ENCODE measurements around the gene CD226. TPM values are rescaled to one million over a fixed set of nuclear protein-coding genes. Genes with fewer than 3 reads are reported as not detected.

The CD226 gene
- total and polyA plus RNA-seq, 2 of the 4 experiments (the other 2 are of a cell fraction): 0.29 to 1.1 TPM

GRCh38 chr18:69951182-69951581 lies 3.5 kb upstream of the CD226 start:
- H4K8ac ChIP-seq (ENCODE audit: low read depth in 2 of 2, low read length in 2 of 2): peak overlapping the region; percentile 27 to 86; a peak in 2 of 4 replicates
- no peak for TF ChIP-seq RFX5 (IDR thresholded peaks at IDR 0.05; ENCODE audit: low read depth, low read length)
- no peak for TF ChIP-seq CEBPB (IDR thresholded peaks at IDR 0.05; ENCODE audit: low read depth, low read length)
- no peak for TF ChIP-seq BHLHE40 (IDR thresholded peaks at IDR 0.05; ENCODE audit: low read depth, low read length)
- 0 out of 2 replicates have a peak overlapping the region, but pooled peaks have one; percentile 65 for H3K14ac ChIP-seq (replicated peaks; ENCODE audit: low read depth, low read length)
- peak overlapping the region; percentile 81 for H2AFZ ChIP-seq (replicated peaks; ENCODE audit: low read length, poor library complexity)
- H2AK9ac ChIP-seq (replicated peaks; ENCODE audit: low read depth, low read length, poor library complexity): no peak overlapping the region
- H3K4me3 ChIP-seq (ENCODE audit: insufficient read depth, low read depth, low read length): no peak overlapping the region
- H2AK5ac ChIP-seq (ENCODE audit: low read depth, low read length): no peak overlapping the region; the same call in 1 of the 2 replicates
- H3K27me3 ChIP-seq (ENCODE audit: control insufficient read depth, insufficient read depth, low read length): no peaks in the 10 kb centered on the region
- 0 out of 2 replicates have a peak overlapping the region, but pooled peaks have one; percentile 10 for H3K23ac ChIP-seq (ENCODE audit: low read depth, low read length)
- H3K4ac ChIP-seq (ENCODE audit: low read depth, low read length): peak overlapping the region; percentile 67; the same call in 1 of the 2 replicates
- 0 out of 2 replicates have a peak overlapping the region, but pooled peaks have one; percentile 14 for H4K91ac ChIP-seq (ENCODE audit: insufficient read depth, low read depth, low read length)
- H3K56ac ChIP-seq (ENCODE audit: extremely low read depth, insufficient read depth, low read length): peak overlapping the region; percentile 26; the same call in 1 of the 2 replicates
- H4K20me1 ChIP-seq (ENCODE audit: insufficient read depth, low read length): no peaks in the 10 kb centered on the region
- dilution Hi-C loops (cut with HindIII; ENCODE audit: low sequenced_read_pairs, unreplicated experiment): no loop called here
- H3K27ac ChIP-seq (ENCODE audit: insufficient read depth, low read length): peak overlapping the region; percentile 55; the same call in 1 of the 2 replicates
- H3K36me3 ChIP-seq (ENCODE audit: control insufficient read depth, insufficient read depth, low read length): no peaks in the 10 kb centered on the region
- peaks cover 8% of the 10 kb centered on the region for H3K4me1 ChIP-seq (ENCODE audit: control insufficient read depth, insufficient read depth, low read length)
- H3K9ac ChIP-seq (ENCODE audit: low read depth, low read length): no peak overlapping the region
- intact Hi-C loops (cut with micrococcal nuclease): no loop called here
- peak overlapping the region; percentile 69; the same call in 1 of the 2 replicates for H2BK20ac ChIP-seq (ENCODE audit: low read depth, low read length)
- in situ Hi-C loops (cut with MboI; ENCODE audit: low sequenced_read_pairs): no loop called here
- H3K4me2 ChIP-seq (ENCODE audit: low read depth, low read length): no peak overlapping the region
- no peaks in the 10 kb centered on the region for H3K79me1 ChIP-seq (ENCODE audit: low read depth in 1 of 2, low read length in 2 of 2)
- peak overlapping the region; percentile 52 for H4K5ac ChIP-seq (ENCODE audit: low read depth, low read length)
- H2BK120ac ChIP-seq (ENCODE audit: low read depth, low read length): peak overlapping the region; percentile 61
- peak overlapping the region; percentile 92 for H2BK5ac ChIP-seq (ENCODE audit: low read depth, low read length, poor library complexity, severe bottlenecking)
- BruUV-seq (replicated peaks): no TSS peak
- DNase-seq (peak; percentile 52), ATAC-seq (ENCODE audit: low read depth) (peak; percentile 84)
- H3K18ac ChIP-seq (ENCODE audit: low read depth, low read length): peak overlapping the region; percentile 76; the same call in 1 of the 2 replicates
- WGBS, 2 experiments (ENCODE audit: extremely low coverage in 2 of 2, insufficient read length in 1 of 2): no CpG with 5 or more reads among the region's 1 CpG
- H3K9me1 ChIP-seq (ENCODE audit: insufficient read depth, low read length): peaks cover 12% of the 10 kb centered on the region
- ChIA-PET POLR2A (ENCODE audit: unreplicated experiment) (no interaction called here), CTCF (no interaction called here)
- no peak overlapping the region; the same call in 2 of the 3 replicates for H2BK15ac ChIP-seq (ENCODE audit: low read depth, low read length)
- no peaks in the 10 kb centered on the region for H3K9me3 ChIP-seq (ENCODE audit: control insufficient read depth, insufficient read depth, low read length)

All from IMR-90 (cell line).